Measurements from ENCODE around the gene CALML6. TPM values are rescaled to one million over a fixed set of nuclear protein-coding genes. Genes with fewer than 3 reads are reported as not detected.

Gene CALML6
- total and polyA plus RNA-seq, 2 of the 4 experiments (the other 2 are of a cell fraction), result 0.91 TPM; not detected in 1

GRCh38 chr1:1903224-1903623 lies 11.8 kb upstream of the CALML6 start:
- no TSS peak for BruUV-seq (replicated peaks)
- H3K14ac ChIP-seq (replicated peaks; ENCODE audit: low read depth, low read length), result no peak overlapping the region
- ATAC-seq (ENCODE audit: low read depth) (no peak), DNase-seq (no peak)
- no peak overlapping the region for H3K27ac ChIP-seq (ENCODE audit: insufficient read depth, low read length)
- no peak overlapping the region for H3K4me2 ChIP-seq (ENCODE audit: low read depth, low read length)
- H2AFZ ChIP-seq (replicated peaks; ENCODE audit: low read length, poor library complexity), result no peak overlapping the region
- TF ChIP-seq RAD21 (IDR thresholded peaks at IDR 0.05; ENCODE audit: low read length) (no peak), MAZ (IDR thresholded peaks at IDR 0.05; ENCODE audit: borderline replicate concordance, low read depth, low read length) (no peak), CEBPB (IDR thresholded peaks at IDR 0.05; ENCODE audit: low read depth, low read length) (no peak), CTCF (conservative IDR thresholded peaks at IDR 0.05; ENCODE audit: low read depth, low read length) (no peak), USF2 (IDR thresholded peaks at IDR 0.05; ENCODE audit: low read depth, low read length) (no peak), CHD1 (IDR thresholded peaks at IDR 0.05; ENCODE audit: low read depth, low read length) (no peak), SMC3 (IDR thresholded peaks at IDR 0.05; ENCODE audit: low read depth, low read length) (no peak), MAFK (IDR thresholded peaks at IDR 0.05; ENCODE audit: low read depth, low read length) (no peak), ELK1 (IDR thresholded peaks at IDR 0.05; ENCODE audit: borderline replicate concordance, low read depth, low read length) (no peak), MXI1 (IDR thresholded peaks at IDR 0.05; ENCODE audit: borderline replicate concordance, low read depth, low read length) (no peak), RFX5 (IDR thresholded peaks at IDR 0.05; ENCODE audit: low read depth, low read length) (no peak), NFE2L2 (IDR thresholded peaks at IDR 0.05; ENCODE audit: low read depth, low read length) (no peak), FOS (IDR thresholded peaks at IDR 0.05; ENCODE audit: low read depth, low read length) (no peak), RCOR1 (IDR thresholded peaks at IDR 0.05; ENCODE audit: insufficient replicate concordance, low read length) (no peak), BHLHE40 (IDR thresholded peaks at IDR 0.05; ENCODE audit: low read depth, low read length) (no peak), POLR2A (IDR thresholded peaks at IDR 0.05; ENCODE audit: low read depth, low read length) (no peak)
- H3K4me3 ChIP-seq (ENCODE audit: insufficient read depth, low read depth, low read length), result no peak overlapping the region
- no peak overlapping the region for H2AK5ac ChIP-seq (ENCODE audit: low read depth, low read length)
- no peak overlapping the region for H2BK120ac ChIP-seq (ENCODE audit: low read depth, low read length)
- H3K27me3 ChIP-seq (ENCODE audit: control insufficient read depth, insufficient read depth, low read length), result peaks cover 2% of the 10 kb centered on the region; the same call in 1 of the 2 replicates
- 100% methylated on average over 1 of the region's 12 CpGs; no CpG with 5 or more reads in 1 of the 2 experiments for WGBS, 2 experiments (ENCODE audit: extremely low coverage in 2 of 2, insufficient read length in 1 of 2)
- no peak overlapping the region for H2BK5ac ChIP-seq (ENCODE audit: low read depth, low read length, poor library complexity, severe bottlenecking)
- peaks cover 1% of the 10 kb centered on the region; the same call in 1 of the 2 replicates for H3K4me1 ChIP-seq (ENCODE audit: control insufficient read depth, insufficient read depth, low read length)
- intact Hi-C loops (cut with micrococcal nuclease) (loop anchor here (10.0 kb wide), 1 partner anchor 328 kb away; the partner anchor contains the start of gene SSU72), dilution Hi-C loops (cut with HindIII; ENCODE audit: low sequenced_read_pairs, unreplicated experiment) (no loop called here), in situ Hi-C loops (cut with MboI; ENCODE audit: low sequenced_read_pairs) (loop anchor here (10.0 kb wide), 1 partner anchor 118 kb away; no protein-coding TSS in a partner anchor)
- no peak overlapping the region for H3K18ac ChIP-seq (ENCODE audit: low read depth, low read length)
- no peak overlapping the region for H2BK15ac ChIP-seq (ENCODE audit: low read depth, low read length)
- peaks cover 0 to 17% of the 10 kb centered on the region in 2 experiments; a peak in 2 of 4 replicates for H3K79me1 ChIP-seq (ENCODE audit: low read depth in 1 of 2, low read length in 2 of 2)
- H2AK9ac ChIP-seq (replicated peaks; ENCODE audit: low read depth, low read length, poor library complexity), result no peak overlapping the region
- no peak overlapping the region for H3K23ac ChIP-seq (ENCODE audit: low read depth, low read length)
- ChIA-PET POLR2A (ENCODE audit: unreplicated experiment) (no interaction called here), CTCF (no interaction called here)
- no peak overlapping the region for H3K56ac ChIP-seq (ENCODE audit: extremely low read depth, insufficient read depth, low read length)
- peaks cover 6% of the 10 kb centered on the region; the same call in 1 of the 2 replicates for H4K20me1 ChIP-seq (ENCODE audit: insufficient read depth, low read length)
- no peak overlapping the region for H4K5ac ChIP-seq (ENCODE audit: low read depth, low read length)
- H4K91ac ChIP-seq (ENCODE audit: insufficient read depth, low read depth, low read length), result no peak overlapping the region
- H3K9ac ChIP-seq (ENCODE audit: low read depth, low read length), result no peak overlapping the region
- no peak overlapping the region for H3K4ac ChIP-seq (ENCODE audit: low read depth, low read length)
- H2BK20ac ChIP-seq (ENCODE audit: low read depth, low read length), result no peak overlapping the region
- H3K9me3 ChIP-seq (ENCODE audit: control insufficient read depth, insufficient read depth, low read length), result peaks cover 3% of the 10 kb centered on the region; the same call in 1 of the 2 replicates
- H3K36me3 ChIP-seq (ENCODE audit: control insufficient read depth, insufficient read depth, low read length), result no peaks in the 10 kb centered on the region
- H4K8ac ChIP-seq (ENCODE audit: low read depth in 2 of 2, low read length in 2 of 2), result no peak overlapping the region
- H3K9me1 ChIP-seq (ENCODE audit: insufficient read depth, low read length), result no peaks in the 10 kb centered on the region; the same call in 1 of the 2 replicates

All from IMR-90 (cell line).